Eye (tissue), 1 donor: Measurements from ENCODE around the gene SURF4.
"Not testable (repeated sequence)": the region's sequence is repeated elsewhere in the genome, so short reads cannot be mapped to it uniquely, and the experiment has no call there.

Experiments used
- DNase-seq: peaks from one replicate; pipeline ENCODE4 v3.0.0-alpha.2; 2015

SURF4 gene

GRCh38 chr9:133396952-133397351 is 21.1 kb upstream of the SURF4 start:
- no peak for DNase-seq

GRCh38 chr9:133394687-133395271 is 18.9 kb upstream of the SURF4 start:
- DNase-seq = no peak

GRCh38 chr9:133393399-133393798 is 17.5 kb upstream of the SURF4 start:
- no peak for DNase-seq

- DNase-seq = not testable (repeated sequence)
These were observed 16.4 kb upstream of the SURF4 start for GRCh38 chr9:133392308-133392707.

GRCh38 chr9:133391449-133391848 is 15.6 kb upstream of the SURF4 start:
- not testable (repeated sequence) for DNase-seq

GRCh38 chr9:133390713-133391112 is 14.9 kb upstream of the SURF4 start:
- DNase-seq = no peak

GRCh38 chr9:133389562-133389961 is 13.7 kb upstream of the SURF4 start:
- DNase-seq = no peak

- no peak for DNase-seq
These were observed 13.2 kb upstream of the SURF4 start for GRCh38 chr9:133389025-133389557.

- no peak for DNase-seq
These were observed 11.8 kb upstream of the SURF4 start for GRCh38 chr9:133387680-133388079.

GRCh38 chr9:133386338-133386737 is 10.5 kb upstream of the SURF4 start:
- no peak for DNase-seq

- no peak for DNase-seq
These were observed 9.6 kb upstream of the SURF4 start for GRCh38 chr9:133385452-133385851.

GRCh38 chr9:133384736-133385321 is 9.0 kb upstream of the SURF4 start:
- DNase-seq = no peak

- no peak for DNase-seq
These were observed 7.6 kb upstream of the SURF4 start for GRCh38 chr9:133383438-133383837.

- no peak for DNase-seq
These were observed 6.8 kb upstream of the SURF4 start for GRCh38 chr9:133382507-133383141.

GRCh38 chr9:133380734-133381133 is 4.9 kb upstream of the SURF4 start:
- DNase-seq = no peak

- no peak for DNase-seq
These were observed 3.6 kb upstream of the SURF4 start for GRCh38 chr9:133379153-133380086.

GRCh38 chr9:133378408-133378962 is 2.6 kb upstream of the SURF4 start:
- DNase-seq = no peak

GRCh38 chr9:133377721-133378216 is 1.9 kb upstream of the SURF4 start:
- DNase-seq = no peak

- DNase-seq = not testable (repeated sequence)
These were observed 1.4 kb upstream of the SURF4 start for GRCh38 chr9:133377280-133377679.

GRCh38 chr9:133375116-133375723 is 640 bp downstream of the SURF4 start:
- peak; percentile 63 for DNase-seq

- DNase-seq = no peak
These were observed 1.2 kb downstream of the SURF4 start for GRCh38 chr9:133374612-133375115.

GRCh38 chr9:133372144-133372543 is 3.7 kb downstream of the SURF4 start:
- no peak for DNase-seq
